ENCODE results near the gene NEU2. TPM values are rescaled to one million over a fixed set of nuclear protein-coding genes. Genes with fewer than 3 reads are reported as not detected.

Gene NEU2
- total RNA-seq, 1 donor from 2014 or later = not detected

DNA sequence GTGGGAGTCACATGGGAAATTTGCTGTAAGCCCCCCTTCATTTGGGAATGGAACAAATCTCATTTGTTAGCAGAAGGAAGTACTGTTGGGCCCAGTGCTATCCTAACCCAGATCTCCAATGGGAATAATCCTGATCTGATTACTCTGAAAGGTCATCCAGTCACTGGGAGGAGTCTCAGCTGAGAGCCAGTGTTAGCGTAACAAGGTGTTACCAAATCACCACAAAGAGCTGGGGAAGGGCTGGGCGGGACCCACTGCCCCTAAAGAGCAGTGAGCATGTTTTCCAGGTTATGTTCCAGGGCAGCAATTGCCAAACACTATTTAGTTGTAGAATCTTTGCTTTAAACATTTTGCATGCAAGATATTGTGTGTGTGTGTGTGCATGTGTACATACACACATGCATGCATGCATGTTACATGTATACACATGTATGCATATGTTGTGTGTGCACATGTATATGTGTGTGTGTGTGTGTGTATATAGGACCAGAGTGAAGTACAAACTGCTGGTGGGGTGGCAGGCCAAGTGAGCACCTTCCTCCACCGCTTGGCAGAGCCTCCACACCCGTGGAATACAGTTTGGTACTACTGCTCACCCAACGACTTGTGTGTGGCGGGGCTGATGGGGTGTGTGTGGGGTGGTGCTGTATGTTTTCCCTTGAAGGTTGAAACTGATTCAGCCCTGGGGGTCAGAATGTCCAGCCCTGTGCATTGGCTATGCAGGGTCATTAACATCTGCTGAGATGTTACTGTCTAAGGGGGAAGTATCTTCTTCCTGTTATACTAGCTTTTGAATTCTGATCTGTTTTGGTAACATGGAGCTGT lies 42.9 kb downstream of the NEU2 start:
- no peak for DNase-seq (ENCODE audit: low read depth)

DNA sequence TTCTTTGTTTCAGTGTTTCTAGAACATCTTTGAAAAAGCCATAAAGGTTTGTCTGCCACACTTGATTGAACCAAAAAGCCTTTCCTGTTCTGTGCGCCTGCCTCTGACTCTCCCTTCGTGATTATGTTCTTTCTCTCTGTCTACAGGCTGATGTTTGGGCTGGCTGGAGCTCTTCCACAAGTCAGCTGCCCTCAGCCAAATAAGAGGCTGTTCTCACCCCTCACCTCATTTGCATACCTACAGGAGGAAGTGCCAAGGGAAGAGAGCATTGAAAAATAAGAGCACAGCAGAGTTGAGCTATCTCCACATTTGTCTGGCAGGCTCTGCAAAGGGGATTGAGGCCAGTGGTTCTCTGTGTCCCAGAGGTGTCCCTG lies 43.5 kb downstream of the NEU2 start:
- no peak for DNase-seq (ENCODE audit: low read depth)

DNA sequence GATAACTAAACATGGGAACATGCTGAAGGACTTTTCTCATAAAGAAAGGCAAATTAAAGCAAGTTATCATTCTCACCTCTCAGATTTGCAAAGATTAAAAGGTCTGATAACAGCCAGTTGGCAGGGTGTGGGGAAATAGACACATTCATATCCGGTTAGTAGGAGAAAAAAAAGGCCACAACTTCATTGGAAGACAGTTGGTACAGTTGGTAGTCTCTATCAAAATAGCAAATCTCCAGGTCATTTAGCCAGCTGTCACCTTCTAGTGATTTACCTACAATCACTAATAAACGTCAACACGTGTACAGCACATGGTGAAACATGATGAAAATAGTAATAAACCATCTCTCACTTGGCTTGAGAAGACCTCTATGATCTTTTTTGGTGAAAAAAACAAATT lies 44.3 kb downstream of the NEU2 start:
- DNase-seq (ENCODE audit: low read depth) = peak; percentile 52

DNA sequence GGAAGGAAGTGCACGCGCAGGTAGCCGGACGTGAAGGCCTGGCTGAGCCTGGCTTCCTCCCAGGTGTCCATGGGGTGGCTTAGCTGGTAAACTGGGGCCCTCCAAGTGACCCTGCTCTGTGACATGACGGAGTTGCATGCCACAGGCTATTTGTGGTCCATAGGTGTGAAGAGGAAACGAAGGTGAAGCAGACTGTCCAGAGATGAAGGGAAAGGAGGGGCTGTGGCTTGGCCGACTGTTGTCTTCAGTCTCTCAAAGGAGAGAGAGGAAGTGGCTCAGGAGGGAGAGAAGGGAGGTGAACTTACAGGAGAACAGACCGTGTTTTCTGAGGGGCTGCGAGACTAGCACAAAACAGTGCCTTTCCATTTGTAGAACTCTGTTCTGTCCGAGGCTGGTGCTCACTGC lies 47.0 kb downstream of the NEU2 start:
- no peak for DNase-seq (ENCODE audit: low read depth)

DNA sequence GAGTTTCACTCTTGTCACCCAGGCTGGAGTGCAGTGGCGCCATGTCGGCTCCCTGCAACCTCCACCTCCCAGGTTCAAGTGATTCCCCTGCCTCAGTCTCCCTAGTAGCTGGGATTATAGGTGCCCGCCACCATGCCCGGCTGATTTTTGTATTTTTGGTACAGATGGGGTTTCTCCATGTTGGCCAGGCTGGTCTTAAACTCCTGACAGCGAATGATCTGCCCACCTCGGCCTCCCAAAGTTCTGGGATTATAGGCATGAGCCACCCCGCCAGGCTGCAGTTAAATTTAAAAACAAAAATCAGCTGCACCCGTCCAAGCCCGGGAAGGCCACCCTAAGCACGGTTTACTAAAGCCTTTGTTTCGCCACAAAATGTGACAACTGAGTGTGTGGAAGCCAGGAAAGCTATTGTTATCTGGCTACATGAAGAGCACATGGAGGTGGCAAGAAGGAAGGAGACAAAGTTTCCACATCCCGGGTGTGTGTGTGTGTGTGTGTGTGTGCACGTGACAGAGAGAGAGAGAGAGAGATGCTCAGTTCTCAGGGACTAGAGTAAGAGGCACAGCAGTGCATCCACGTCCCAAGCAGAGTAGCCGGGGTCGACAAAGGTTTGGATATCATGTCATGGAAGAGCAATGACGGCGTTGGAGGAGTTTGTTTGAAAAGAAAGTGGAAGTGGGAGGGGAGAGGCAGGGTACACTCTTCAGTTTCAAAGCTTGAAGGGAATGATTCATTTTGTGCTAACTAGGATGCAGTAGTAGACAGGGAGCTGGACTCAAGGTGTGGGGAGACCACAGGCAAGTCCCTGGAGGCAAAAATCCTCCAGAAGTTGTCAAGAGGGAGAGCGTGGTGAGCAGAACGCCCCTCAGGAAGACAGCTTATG lies 47.7 kb downstream of the NEU2 start:
- no peak for DNase-seq (ENCODE audit: low read depth)

DNA sequence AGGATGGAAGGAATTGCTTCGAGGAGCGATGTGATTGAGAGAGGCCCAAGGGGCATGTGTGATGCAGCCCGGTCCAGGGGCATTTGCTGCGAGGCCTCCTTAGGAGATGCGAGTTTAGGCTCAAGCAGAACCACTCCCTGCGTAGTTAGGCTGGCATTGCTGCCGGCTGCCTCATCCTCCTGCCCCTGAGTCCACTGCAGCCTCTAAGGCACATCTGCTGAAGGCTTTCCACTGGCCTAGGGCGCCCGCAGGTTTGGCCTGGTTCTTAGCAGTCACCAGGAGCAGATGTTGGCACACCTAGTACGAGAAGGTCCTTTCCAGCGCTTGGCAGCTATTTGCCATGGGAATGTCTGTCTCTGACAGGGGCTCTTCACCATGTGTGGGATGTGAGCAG lies 48.4 kb downstream of the NEU2 start:
- DNase-seq (ENCODE audit: low read depth) = no peak

DNA sequence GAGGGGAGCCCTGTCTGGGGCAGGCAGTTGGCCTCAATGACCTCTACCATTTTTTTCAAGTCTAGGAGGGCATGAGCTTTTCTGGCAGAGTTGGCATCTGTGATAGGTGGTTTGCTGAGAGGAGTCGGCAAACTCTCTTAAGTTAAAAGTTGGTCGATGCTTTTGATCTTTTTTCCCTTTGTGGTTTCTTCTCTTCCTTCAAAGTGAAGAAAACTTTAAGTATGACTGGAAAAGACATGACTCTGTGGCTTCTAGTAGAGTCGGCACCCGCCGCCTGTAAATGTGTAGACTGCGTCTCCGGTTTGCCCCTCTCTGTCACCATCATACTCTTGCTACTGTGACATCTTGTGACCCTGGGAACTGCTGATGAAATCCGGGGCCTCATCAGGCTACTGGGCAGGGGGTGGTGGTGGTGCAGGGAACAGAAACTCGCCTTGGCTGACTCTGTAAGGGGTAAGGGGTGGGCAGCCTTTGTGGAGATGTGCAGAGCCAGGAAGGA lies 48.8 kb downstream of the NEU2 start:
- DNase-seq (ENCODE audit: low read depth) = no peak

DNA sequence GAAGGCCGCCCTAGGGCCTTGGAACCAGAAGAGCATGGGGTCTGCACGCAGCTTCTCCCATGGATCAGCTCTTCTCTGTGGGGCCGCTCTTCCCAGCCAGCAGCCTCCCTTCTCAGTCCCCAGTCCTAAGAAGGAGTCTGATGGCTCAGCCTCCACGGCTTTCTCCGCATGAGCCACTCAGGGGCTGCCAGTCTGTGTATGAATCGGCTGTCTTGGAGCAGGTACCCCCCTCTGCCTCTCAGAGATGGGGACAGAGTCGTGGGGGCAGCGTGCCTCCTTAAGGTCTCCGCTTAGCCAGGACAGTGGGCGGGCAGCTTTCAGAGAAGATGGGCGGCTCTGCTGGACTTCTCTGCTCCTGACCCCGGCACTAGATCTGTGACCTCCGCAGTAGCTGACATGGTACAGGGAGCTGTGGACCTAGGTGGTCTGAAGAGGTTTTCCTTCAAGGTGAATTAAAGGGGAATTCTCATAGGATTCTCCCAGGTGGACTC lies 49.3 kb downstream of the NEU2 start:
- DNase-seq (ENCODE audit: low read depth) = no peak

DNA sequence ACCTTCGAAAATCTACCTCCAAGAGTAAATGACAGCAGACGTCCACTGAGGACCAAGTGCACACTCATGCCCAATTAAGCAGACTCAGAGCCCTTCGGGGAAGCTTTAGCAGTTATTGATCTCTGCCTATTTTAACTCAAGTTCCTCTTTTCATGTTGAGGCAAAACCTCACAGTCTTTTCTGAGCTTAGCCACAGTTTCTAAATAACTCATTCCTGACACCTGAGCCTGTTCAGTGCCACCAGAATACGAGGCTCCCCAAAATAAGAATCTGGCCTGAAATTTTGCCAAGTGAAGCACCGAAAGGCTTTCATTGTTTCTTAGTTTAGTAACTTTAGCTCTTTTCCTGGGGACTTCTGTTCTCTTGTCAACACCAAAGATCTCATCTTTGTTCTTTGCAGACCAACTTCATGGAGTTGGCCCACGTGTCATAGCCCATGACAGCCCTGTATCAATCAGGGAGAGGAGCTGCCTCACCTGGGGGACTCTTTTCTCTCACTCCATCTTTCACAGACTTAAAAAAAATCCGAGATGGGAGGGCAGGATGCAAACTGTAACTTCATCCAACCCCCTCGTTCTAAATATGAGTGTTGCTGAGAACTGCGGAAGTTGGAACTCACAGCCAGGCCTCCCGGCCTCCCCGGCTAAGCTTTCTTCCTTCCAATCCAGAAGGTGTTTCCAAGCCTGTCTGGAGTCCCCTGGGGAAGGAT lies 49.9 kb downstream of the NEU2 start:
- DNase-seq (ENCODE audit: low read depth) = no peak

DNA sequence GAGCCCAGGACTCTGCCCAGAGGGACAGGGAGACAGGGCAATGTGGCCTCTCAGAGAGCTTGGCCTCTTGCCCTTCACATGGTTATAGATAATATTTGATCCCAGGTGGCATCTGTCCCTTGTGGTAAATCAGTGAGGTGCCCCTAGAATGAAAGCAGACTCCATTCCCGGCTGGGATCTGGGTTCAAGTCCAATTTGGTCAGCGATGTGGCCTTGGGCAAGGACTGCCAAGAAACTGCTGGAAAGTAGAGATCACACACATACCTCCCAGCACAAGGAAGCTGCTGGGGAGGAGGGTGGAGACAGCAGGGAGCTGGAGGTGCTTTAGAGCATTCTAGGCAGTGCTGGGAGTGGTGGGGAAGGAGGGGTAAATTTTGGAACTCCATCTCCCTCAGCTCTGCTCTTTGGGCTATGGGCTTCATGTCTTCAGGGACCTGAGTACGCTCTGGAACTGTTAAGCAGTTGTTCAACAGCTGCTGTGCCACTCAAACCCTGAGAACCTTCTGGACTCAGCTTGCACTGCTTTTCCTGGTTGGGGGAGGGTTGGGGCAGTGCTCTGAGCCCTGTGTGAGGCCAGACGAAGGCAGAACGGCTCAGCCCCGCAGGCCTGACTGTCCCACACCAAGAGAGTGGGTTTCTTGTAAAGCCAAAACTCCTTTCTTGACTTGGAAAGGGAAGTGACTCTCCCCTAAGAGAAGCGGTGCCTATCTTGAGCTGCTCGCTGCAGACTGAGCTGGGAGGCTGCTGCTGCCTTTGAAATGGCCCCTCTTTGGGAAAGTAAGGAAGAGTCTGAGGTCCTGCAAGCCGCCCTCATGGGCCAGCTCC lies 50.7 kb downstream of the NEU2 start:
- peak; percentile 83 for DNase-seq (ENCODE audit: low read depth)

DNA sequence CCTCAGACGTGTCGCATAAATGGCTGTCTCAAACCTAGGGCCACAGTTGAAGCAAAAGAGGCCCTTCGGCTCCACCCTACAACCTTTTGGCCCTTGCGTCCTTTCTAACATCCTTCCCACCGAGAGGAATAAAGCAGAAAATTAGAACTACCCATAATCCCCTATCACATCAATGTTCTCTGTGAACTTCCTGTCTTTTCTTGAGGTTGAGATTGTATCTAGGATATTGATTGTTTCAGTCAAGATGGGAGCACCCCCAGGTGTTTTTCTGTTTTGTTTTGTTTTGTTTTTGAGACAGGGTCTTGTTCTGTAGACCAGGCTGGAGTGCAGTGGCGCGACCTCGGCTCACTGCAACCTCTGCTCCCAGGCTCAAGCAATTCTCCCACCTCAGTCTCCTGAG lies 51.3 kb downstream of the NEU2 start:
- no peak for DNase-seq (ENCODE audit: low read depth)

DNA sequence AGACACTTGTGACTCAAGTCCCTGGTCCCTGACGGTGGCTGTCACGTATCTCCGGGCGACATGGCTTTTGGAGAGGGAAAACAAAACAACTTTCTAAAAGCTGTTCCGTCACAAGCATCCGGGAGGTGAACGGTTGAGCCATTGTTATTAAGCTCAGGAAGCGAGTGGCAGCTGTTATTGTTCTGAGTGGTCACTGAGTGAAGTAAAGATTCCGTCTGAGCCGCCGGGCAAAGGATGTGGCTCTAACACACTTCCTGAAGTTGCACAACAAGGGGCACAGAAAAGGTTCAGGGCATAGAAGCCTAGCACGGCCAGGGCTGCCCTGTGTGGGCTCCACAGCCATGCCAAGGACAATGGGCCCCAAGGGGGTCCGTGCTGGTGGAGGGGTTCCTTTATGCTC lies 52.0 kb downstream of the NEU2 start:
- DNase-seq (ENCODE audit: low read depth) = no peak

Other genes with a start within 250 kb of the NEU2 start
- 1.5 and 2.6 TPM in 2 replicates for gene SNORC, start 162.4 kb upstream of the NEU2 start, total RNA-seq
- 0.19 TPM in 1 of 2 replicates, not detected in the other for gene NGEF, start 19.4 kb upstream of the NEU2 start, total RNA-seq
- gene INPP5D, start 27.7 kb downstream of the NEU2 start, total RNA-seq = 1.1 and 2.5 TPM in 2 replicates
- gene ATG16L1, start 219.0 kb downstream of the NEU2 start, total RNA-seq = 40.8 and 43.7 TPM in 2 replicates